Measurements from ENCODE around the gene LENEP.

GRCh38 chr1:154955039-154955717 lies 38.2 kb upstream of the LENEP start:
- TF ChIP-seq POLR2A (IDR thresholded peaks at IDR 0.05) (no peak), CTCF (IDR thresholded peaks at IDR 0.05) (no peak), EP300 (IDR thresholded peaks at IDR 0.05; ENCODE audit: low read depth) (no peak)

All from transverse colon (tissue), 3 donors.